Fibroblast of gingiva (primary cell): ENCODE data around the gene NIN.

ENCODE experiments used
- DNase-seq: peaks from one replicate; pipeline ENCODE4 v3.0.0-alpha.2; 2011; ENCODE audit warnings: low read depth

NIN gene, protein sequence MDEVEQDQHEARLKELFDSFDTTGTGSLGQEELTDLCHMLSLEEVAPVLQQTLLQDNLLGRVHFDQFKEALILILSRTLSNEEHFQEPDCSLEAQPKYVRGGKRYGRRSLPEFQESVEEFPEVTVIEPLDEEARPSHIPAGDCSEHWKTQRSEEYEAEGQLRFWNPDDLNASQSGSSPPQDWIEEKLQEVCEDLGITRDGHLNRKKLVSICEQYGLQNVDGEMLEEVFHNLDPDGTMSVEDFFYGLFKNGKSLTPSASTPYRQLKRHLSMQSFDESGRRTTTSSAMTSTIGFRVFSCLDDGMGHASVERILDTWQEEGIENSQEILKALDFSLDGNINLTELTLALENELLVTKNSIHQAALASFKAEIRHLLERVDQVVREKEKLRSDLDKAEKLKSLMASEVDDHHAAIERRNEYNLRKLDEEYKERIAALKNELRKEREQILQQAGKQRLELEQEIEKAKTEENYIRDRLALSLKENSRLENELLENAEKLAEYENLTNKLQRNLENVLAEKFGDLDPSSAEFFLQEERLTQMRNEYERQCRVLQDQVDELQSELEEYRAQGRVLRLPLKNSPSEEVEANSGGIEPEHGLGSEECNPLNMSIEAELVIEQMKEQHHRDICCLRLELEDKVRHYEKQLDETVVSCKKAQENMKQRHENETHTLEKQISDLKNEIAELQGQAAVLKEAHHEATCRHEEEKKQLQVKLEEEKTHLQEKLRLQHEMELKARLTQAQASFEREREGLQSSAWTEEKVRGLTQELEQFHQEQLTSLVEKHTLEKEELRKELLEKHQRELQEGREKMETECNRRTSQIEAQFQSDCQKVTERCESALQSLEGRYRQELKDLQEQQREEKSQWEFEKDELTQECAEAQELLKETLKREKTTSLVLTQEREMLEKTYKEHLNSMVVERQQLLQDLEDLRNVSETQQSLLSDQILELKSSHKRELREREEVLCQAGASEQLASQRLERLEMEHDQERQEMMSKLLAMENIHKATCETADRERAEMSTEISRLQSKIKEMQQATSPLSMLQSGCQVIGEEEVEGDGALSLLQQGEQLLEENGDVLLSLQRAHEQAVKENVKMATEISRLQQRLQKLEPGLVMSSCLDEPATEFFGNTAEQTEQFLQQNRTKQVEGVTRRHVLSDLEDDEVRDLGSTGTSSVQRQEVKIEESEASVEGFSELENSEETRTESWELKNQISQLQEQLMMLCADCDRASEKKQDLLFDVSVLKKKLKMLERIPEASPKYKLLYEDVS (N-terminal part only)

DNA sequence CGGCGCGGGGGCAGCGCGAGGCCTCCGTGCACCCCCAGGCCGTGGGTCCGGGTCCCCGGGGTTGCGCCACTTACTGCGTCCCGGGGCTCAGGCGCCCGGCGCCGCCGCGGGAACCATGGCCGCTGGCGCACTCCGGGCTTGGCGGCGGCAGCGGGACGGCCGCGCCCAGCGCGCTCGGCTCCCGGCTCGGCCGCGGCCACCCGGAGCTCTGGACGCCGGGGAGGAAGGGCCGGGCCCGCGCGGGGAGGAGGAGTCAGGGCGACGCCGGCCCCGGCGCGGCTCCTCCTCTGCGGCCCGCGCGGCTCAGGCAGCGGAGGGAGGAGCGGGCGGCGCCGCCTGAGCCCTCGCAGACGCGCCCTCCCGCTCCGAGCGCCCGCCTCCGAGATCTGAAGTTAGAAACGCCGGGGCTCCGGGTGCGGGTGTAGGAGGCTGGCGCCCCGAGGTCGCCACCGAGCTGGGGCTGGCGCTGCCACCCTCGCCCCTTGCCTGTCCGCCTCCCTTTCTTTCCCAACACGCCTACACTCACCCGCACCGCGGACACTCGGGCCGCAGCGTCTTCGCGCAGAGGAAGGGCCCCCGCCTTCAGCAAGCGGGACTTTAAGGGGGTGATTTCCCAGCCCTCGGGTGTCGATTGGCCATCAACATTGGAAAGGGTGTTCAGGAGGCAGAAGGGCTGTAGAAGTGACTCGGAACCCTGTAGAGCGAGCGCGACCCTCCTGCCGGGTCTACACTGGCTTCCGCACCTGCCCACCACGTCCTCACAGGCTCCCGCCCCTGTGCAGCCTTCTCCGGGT is at the start of gene NIN:
Gene NIN, minus strand, starts transcription at position 231 of the 794 bp plus-strand sequence. CDS start 9,106 bp downstream, outside the sequence.
- DNase-seq: peak; percentile 77

DNA sequence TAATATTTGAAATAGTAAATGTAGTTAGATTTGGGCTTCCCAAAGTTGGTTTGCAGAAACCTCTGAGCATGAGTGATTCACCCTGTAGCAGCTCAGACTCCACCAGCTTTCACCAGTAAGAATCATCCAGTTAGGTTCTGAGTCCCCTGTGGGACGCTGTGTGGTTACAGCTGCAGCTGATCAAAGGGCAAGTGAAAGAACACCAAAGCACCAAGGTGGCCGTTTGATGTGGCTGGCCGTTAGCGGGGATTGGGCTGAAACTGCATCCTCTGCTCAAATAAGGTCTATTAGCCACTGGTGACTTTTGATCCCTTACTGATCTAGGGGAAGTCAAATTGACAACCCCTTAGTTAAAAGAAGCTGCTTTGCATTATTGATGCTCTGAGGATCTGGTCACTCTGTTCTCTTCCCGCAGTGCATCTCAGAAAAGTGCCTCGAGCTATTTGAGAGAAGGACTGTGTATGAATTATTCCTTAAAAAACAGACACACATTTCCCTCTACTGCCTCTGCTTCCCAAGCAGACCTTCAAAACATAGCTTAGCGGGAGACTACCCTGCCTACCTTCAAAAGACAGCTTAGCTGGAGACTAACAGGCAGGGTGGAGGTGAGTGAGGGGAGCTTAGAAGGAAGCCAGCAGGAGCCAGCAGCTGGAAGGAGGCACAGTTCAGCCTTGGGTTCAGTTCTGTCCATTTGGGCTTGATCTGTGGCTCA is 44.6 kb upstream of the NIN start:
- no peak for DNase-seq

DNA sequence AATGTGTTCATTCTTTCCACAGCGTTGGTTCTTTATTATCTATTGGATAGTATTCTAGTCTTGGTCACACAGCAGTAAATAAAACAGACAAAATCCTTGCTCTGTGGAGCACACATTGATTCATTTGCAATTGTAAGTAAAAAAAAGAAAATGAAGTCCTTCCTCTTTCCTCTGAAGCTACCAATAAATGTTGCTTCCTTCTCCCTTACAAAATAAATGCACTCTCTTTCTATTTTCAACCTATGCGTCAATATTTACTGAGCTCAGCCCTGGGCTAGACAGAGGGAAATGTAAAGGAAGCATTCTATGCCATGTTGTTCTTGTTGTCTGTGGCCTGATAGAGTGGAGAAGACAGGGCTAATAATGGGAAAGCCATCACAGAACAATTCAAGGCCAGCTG is 43.8 kb upstream of the NIN start:
- DNase-seq: no peak

DNA sequence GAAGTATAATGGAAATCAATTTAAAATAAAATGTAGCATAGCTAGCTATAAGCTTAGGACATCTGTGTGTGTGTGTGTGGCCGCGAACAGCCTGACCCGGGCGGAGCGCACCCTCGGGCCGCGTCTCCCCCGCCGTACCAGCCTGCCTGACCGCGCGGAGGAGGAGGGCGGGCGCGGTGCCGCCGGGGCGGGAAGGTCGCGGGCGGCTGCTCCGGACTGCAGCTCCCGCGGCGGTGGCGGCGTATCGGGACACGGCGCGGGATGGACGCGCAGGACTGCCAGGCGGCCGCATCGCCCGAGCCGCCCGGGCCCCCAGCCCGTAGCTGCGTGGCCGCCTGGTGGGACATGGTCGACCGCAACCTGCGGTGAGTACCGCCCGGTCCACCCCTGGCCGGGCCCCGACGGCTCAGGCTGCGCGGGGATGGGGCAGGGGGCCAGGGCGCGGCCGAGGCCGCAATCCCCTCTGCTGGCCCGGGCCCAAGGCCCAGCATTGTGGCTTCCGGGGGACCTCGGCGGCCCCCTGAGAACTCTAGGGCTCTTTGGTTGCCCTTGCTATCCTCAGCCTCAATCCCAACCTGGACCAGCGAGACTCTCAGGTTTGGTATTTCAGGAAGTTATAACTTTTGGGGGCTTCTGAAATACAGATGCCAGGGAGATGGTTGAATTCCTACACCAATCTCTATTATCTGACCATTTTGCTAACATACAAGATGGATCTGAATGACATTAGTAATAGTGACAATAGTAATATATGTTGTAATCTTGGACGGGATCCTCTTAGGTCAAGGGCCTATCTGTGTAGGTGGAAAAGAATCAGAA is 41.2 kb upstream of the NIN start, which contains the start of gene ABHD12B:
Gene ABHD12B, plus strand, starts transcription at position 140 of the 819 bp plus-strand sequence. Its CDS starts 122 bp downstream, at position 262.
- DNase-seq: peak; percentile 17

DNA sequence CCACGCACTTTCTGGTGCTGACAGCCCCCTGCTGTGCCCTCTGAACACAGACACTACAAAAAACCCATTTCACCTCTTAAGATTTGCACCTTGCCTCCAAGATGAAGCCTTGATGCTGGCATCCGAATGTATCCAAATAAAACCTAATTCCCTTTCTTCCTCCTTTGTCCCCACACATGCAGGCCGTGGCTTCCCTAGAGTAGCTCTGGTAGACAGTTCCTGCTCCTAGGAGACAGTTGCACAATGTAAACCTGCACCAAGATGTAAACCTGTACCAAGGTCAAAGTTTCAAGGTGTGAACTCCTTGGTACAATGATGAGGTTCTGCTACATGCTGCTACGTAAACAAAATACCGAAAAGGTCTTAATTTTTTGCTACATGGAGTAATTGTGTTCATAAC is 40.3 kb upstream of the NIN start:
- DNase-seq: no peak

DNA sequence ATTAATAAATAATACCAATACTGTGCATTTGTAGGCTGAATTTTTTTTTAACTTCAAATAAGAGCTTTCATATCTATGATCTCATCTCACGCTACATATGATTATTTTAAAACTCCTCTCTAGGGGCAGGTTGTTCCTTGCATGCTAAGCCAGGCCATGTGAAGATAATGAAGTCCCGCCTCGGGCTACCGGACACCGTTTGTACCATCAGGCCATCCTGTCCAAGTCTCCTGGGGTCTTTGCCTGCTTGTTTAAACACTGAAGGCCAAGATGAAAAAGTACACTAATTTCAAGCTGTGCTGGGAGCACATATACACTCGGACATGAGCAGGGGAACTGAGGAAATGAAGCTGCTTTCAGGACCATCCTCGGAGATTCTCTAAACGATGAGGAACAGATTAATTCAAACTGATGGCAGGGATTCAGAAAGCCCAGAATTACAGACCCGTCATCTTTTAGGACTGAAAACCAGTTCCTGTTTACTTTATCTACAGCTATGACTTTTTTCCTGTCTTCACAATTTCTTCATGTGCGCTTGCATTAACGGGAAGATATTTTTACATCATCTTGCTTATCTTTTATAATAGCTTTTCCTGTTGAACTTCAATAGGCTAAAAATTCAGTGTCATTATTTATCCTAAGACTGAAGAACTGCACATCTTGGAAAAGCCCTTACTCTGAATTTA is 34.6 kb upstream of the NIN start:
- DNase-seq: peak; percentile 14

DNA sequence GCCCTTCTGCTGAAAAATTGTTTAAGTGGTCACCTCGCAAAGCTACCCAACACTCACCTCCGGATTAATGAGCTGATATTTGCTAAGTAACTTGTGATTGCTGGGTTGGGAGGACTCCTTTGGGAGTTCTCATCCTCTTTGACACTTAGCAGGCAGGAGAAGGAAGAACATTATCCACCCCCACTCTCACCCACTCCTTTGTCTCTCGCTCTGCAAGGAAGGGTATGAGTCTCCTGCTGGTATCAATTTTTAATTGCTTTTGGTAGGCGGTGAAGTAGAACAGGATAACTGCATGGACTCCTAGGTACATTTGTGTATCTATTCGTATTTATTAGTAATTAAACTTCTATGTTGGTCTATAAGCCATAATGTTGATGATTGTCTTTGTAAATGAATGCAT is 34.0 kb upstream of the NIN start:
- no peak for DNase-seq

DNA sequence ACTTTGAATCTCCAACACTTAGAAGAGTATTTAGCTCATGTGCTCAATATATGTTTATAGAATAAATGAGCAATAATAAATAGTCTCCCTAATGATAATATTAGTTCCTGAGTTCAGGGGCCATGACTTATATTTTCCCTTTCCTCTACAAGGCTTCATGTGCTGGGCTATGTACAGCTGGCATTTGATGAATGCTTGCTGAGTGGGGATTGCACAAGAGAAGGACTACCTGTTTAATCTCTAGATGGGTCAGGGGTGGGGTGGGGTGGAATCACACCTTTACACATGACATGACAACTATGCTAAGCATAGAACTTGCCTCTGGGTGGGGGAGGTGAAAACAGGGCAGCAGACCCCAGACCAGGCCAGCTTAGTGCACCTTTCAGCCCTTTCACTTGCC is 33.3 kb upstream of the NIN start:
- no peak for DNase-seq

DNA sequence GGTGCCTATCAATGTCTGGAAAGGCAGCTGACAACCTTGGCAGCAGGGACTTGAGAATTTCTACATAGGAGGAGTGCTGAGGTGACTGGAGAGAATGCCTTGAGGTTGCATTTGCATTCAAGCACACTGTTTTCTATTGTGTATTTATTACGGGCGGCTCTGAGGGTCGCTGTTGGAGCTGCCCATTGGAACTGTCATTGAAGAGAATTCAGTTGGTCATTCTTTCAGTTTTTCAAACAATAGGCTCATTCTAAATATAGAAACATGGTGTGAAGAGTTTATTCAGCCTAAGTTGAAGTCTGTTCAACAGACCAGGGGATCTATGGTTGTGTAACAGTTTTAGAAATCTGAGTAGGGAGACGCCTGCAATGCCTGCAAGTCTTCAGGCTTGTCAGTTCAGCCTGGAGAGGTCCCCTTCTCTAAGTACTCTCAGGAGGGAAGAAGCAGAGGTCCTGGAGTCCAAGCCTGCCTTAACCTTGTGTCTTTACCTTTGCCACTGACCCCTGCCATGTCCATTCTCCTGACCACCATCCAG is 31.1 kb upstream of the NIN start:
- DNase-seq: peak; percentile 55

DNA sequence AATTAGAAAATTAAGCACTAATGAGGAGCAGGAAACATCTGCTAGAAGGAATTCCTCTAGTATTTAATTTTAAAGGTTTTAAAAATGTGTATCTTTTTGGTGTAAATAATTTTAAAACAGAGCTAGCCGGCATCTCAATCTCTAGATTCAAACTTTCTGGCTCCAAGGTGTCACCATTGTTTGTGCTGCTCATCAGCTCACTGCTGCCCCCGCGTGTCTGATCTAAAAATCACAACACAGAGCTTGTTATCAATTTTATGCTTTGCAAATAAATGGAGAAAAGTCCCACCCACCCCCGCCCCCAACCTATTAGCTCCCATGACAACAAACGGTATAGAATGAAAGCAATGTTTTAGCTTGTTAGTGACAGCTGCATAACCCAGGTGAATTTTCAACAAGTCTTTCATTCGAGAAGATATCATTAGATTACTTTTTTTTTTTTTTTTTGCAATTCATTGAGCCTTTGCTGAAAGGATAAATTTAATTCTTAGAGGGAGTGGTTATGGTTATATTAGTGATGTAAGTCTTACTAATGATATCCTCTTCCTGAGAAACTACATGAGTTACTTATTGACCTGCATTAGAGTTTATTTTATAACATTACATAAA is 29.6 kb upstream of the NIN start:
- DNase-seq: peak; percentile 68

DNA sequence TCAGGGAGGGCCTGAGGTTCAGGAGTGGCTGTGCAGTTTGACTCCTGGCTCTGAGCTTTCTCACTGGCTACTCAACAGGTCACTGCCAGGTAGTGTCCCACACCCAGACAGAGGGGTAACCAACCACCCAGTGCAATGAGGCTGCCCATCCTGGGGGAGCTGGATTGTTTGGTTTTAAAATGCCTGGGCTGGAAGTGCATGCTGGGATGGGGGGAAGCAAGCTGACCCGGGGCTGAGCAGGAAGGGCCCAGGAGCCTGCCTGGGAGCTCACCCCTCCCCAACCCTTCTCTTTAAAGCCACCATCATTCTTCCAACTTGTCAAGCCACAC is 28.3 kb upstream of the NIN start:
- no peak for DNase-seq

DNA sequence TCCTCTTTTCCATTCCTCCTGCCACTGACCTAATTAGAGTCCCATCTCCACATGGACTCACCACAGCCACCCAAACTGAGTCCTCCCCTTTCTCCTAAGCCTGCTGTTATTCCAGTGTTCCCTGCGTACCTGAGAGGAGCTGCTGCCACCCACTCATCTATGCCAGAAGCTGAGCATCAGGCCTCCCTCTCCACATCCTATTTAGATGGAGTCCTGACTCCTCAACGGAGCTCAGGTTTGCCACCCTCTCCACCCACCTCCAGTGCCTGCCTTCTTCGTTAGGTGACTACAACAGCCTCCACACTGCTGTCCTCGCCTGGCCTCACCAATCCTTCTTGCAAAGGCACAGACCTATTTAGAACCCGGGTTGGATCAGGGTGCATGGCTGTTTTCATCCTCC is 25.7 kb upstream of the NIN start:
- no peak for DNase-seq

DNA sequence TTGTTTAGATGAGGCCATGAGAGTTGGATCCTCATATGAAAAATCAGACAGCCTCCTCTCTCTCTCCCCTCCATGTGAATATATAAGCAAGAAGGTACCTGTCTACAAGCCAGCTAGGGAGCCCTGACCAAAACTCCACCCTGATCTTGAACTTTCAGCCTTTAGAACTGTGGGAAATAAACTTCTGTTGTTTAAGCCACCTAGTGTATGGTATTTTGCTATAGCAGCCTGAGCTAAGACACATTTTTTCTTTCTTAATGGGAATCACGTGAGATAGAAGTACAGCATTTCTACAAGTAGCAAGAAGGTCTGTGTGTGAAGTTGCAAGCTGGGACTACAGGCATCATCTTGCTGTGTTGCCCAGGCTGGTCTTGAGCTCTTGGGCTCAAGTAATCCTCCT is 24.6 kb upstream of the NIN start:
- DNase-seq: peak; percentile 22

DNA sequence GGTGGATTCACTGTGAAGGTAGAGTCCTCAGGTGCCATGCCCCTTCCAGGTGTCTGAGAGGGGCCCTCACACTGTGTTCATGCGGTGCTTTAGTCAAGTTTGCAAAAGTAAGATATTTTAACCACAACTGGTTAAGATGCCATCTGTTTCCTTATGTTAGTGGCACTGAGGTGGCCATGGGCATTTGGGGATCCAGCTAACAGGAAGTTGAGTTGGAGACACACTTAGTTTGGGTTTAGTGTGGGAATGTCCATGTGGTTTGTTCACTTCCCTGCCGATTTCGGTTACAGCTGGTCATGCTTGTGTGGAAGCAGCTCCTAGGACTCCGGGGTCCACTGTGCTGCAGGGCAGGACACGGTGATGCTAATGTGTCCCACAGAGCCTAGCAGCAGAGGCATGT is 23.6 kb upstream of the NIN start:
- no peak for DNase-seq

DNA sequence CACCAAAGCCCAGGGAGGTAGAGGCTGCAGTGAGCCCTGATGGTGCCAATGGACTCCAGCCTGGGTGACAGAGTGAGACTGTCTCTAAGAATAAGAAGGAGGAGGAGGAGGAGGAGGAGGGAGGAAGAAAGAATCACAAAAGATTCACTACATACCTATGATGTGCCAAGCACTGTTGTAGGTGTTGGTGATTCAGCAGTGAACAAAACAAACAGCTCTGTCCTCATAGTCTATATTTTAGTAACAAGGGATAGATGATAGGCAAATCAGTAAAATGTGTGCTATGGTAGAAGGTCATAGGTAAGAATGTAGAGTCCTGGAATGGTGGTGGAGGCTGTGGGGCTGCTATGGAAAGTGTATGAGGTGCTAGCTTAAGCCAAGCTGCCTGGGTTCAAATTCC is 22.9 kb upstream of the NIN start:
- no peak for DNase-seq

DNA sequence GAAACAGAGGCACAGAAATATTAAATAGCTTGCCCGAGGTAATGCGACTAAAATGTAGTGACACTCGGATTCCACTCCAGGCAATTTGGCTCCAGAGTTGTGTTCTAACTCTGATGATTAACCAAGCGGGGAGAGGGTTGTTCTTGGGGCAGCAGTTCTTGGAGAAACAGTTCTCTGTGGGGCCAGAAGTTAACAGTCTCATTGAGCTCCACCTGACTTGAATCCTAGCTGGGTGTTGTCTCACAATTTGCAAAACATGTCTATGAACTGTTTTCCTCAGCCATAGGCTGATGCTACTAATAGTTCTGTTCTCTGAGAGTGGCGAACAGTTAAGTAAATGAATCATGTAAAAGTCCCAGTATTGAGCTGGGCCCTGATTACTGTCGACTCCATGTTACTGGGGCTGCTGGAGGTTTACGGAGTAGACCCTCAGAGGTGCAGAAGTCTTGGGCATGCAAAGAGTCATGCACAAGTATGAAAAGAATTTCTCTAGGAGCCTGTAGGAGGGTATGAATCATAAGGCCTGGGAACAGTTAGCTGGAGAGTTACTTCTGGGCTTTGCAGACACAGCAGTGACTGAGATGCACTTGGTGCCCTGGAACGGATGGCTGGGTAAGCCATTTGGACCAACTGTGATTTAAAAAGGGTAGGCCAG is 15.4 kb upstream of the NIN start:
- DNase-seq: peak; percentile 41

DNA sequence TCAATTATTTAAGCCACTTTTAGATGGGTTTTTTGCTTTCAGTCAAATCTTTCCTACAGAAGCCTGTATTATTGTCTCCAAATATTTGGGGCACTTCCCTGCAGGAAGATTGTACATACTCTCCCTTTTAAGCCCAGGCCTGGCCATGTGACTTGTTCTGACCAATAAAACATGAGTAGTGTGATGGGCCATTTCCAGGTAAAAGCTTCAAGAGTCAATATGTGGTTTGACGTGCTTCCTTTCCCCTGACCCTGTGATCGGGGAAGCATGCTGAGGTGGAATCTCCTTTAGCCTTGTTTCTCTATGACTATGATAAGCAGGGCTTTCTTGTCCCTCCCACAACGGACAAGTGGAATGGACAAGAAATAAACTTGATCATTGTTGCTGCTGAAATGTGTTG is 14.2 kb upstream of the NIN start:
- DNase-seq: no peak

DNA sequence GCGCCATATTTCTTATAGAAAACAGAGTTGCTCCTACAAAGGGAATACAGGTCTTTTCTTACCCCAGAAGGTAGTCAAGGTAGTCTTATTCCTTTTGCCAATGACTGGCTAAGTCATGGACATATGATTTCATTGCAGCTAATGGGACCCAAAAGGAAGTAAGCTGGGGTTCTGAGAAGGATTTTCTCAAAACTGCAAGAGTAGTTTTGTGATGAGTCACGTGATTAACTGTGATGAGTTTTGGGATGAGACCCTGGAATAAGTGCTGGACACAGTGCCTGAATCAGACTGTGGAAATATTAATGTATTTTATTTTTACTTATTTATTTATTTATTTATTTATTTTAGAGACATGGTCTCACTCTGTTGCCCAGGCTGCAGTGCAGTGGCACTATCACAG is 13.4 kb upstream of the NIN start:
- no peak for DNase-seq
